ENCODE results near the gene PRKAG2.

The PRKAG2 gene

GRCh38 chr7:151676759-151677158, 200.2 kb downstream of the PRKAG2 start:
- no peak for DNase-seq (ENCODE audit: low spot score)

- no peak for DNase-seq (ENCODE audit: low spot score)
These were observed 201.6 kb downstream of the PRKAG2 start for GRCh38 chr7:151675196-151675920.

GRCh38 chr7:151674161-151674920, 202.6 kb downstream of the PRKAG2 start:
- no peak for DNase-seq (ENCODE audit: low spot score)

GRCh38 chr7:151673216-151673615, 203.7 kb downstream of the PRKAG2 start:
- DNase-seq (ENCODE audit: low spot score) = no peak

- no peak for DNase-seq (ENCODE audit: low spot score)
These were observed 204.2 kb downstream of the PRKAG2 start for GRCh38 chr7:151672716-151673115.

GRCh38 chr7:151671514-151671913, 205.4 kb downstream of the PRKAG2 start:
- DNase-seq (ENCODE audit: low spot score) = no peak

GRCh38 chr7:151669762-151670161, 207.2 kb downstream of the PRKAG2 start:
- DNase-seq (ENCODE audit: low spot score) = no peak

GRCh38 chr7:151666886-151667285, 210.0 kb downstream of the PRKAG2 start:
- DNase-seq (ENCODE audit: low spot score) = no peak

GRCh38 chr7:151665368-151665767, 211.5 kb downstream of the PRKAG2 start:
- peak; percentile 86 for DNase-seq (ENCODE audit: low spot score)

- DNase-seq (ENCODE audit: low spot score) = no peak
These were observed 212.6 kb downstream of the PRKAG2 start for GRCh38 chr7:151664268-151664667.

- DNase-seq (ENCODE audit: low spot score) = no peak
These were observed 213.4 kb downstream of the PRKAG2 start for GRCh38 chr7:151663382-151664100.

- no peak for DNase-seq (ENCODE audit: low spot score)
These were observed 214.6 kb downstream of the PRKAG2 start for GRCh38 chr7:151662251-151662826.

- DNase-seq (ENCODE audit: low spot score) = no peak
These were observed 215.3 kb downstream of the PRKAG2 start for GRCh38 chr7:151661587-151661986.

GRCh38 chr7:151660141-151660540, 216.8 kb downstream of the PRKAG2 start:
- DNase-seq (ENCODE audit: low spot score) = no peak

- no peak for DNase-seq (ENCODE audit: low spot score)
These were observed 217.7 kb downstream of the PRKAG2 start for GRCh38 chr7:151659219-151659618.

GRCh38 chr7:151658778-151659177, 218.1 kb downstream of the PRKAG2 start:
- DNase-seq (ENCODE audit: low spot score) = no peak

- DNase-seq (ENCODE audit: low spot score) = no peak
These were observed 219.7 kb downstream of the PRKAG2 start for GRCh38 chr7:151657173-151657572.

- no peak for DNase-seq (ENCODE audit: low spot score)
These were observed 221.4 kb downstream of the PRKAG2 start for GRCh38 chr7:151655555-151655954.

GRCh38 chr7:151652111-151652510, 224.8 kb downstream of the PRKAG2 start:
- no peak for DNase-seq (ENCODE audit: low spot score)

- DNase-seq (ENCODE audit: low spot score) = no peak
These were observed 226.8 kb downstream of the PRKAG2 start for GRCh38 chr7:151650161-151650560.

GRCh38 chr7:151648429-151648828, 228.5 kb downstream of the PRKAG2 start:
- no peak for DNase-seq (ENCODE audit: low spot score)

- DNase-seq (ENCODE audit: low spot score) = no peak
These were observed 229.0 kb downstream of the PRKAG2 start for GRCh38 chr7:151647874-151648273.

- DNase-seq (ENCODE audit: low spot score) = no peak
These were observed 229.9 kb downstream of the PRKAG2 start for GRCh38 chr7:151647006-151647405.

Measured in hepatic stellate cell (primary cell).